ENCODE data around the gene STIM2. TPM values are rescaled to one million over a fixed set of nuclear protein-coding genes. Genes with fewer than 3 reads are reported as not detected.

STIM2 gene
- polyA plus RNA-seq, 3 donors = 8.6 to 16.5 (median 8.8) TPM

DNA sequence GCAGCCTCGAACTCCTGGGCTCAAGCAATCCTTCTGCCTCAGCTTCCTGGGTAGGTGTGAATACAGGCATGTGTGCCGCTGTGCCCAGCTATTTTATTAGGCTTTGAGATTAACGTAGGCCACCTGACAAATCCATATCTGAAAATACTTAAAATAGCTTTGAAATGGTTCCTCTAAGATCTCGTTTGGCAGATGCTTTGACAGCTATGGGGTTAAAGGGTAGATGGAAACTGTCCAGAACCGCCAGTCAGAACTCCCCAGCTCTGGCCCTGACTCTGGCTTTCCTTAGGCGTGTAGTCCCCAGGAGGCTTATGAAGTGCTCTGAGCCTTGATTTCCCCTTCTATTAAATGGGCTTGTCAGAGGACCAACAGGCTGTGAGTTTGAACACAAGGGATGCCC, 32.8 kb upstream of the STIM2 start:
- no peak overlapping the region for H3K4me2 ChIP-seq (replicated peaks; ENCODE audit: extremely low read depth, low read length, poor library complexity, severe bottlenecking)
- no peaks in the 10 kb centered on the region for H4K20me1 ChIP-seq (ENCODE audit: insufficient read depth, low read length)
- peaks cover 10 to 11% of the 10 kb centered on the region in 2 donors for H3K27me3 ChIP-seq (ENCODE audit: control insufficient read depth in 2 of 2, insufficient read depth in 2 of 2, low read length in 2 of 2)
- Mint-ChIP-seq H3K27ac (peak overlapping the region in 1 of 7 donors; percentile 35), H3K4me1 (peaks cover 49% of the 10 kb centered on the region), H3K9me3 (peaks cover under 1 to 14% (median 8%) of the 10 kb centered on the region in 7 donors), H3K27me3 (ENCODE audit: low read depth in 3 of 3) (peaks cover 13 to 18% (median 13%) of the 10 kb centered on the region in 3 donors), H3K36me3 (peaks cover 0 to 7% of the 10 kb centered on the region in 2 donors), H3K4me3 (no peak overlapping the region)
- no peak overlapping the region for H2AFZ ChIP-seq (ENCODE audit: insufficient read depth, low read depth, low read length, poor library complexity, severe bottlenecking)
- H3K36me3 ChIP-seq (replicated peaks in 1 of 2; ENCODE audit: control insufficient read depth in 1 of 2, insufficient read depth in 2 of 2, low read length in 2 of 2) = no peaks in the 10 kb centered on the region
- no peak overlapping the region for H3K27ac ChIP-seq (ENCODE audit: low read depth in 1 of 2, low read length in 2 of 2)
- H3K9me3 ChIP-seq (replicated peaks in 1 of 2; ENCODE audit: control insufficient read depth in 1 of 2, insufficient read depth in 1 of 2, low read length in 2 of 2) = peaks cover 8 to 10% of the 10 kb centered on the region in 2 donors
- 80% methylated on average over 2 of the region's 6 CpGs for WGBS (ENCODE audit: insufficient coverage)
- H3K79me2 ChIP-seq (ENCODE audit: insufficient read depth, low read length) = no peaks in the 10 kb centered on the region
- DNase-seq = no peak
- H3K4me3 ChIP-seq (replicated peaks in 1 of 3; ENCODE audit: low read depth in 2 of 3, low read length in 3 of 3) = no peak overlapping the region
- intact Hi-C loops (cut with micrococcal nuclease) = no loop called here
- peaks cover 32 to 34% of the 10 kb centered on the region in 2 donors for H3K4me1 ChIP-seq (ENCODE audit: control insufficient read depth in 1 of 2, insufficient read depth in 2 of 2, low read length in 2 of 2)
- H3K9ac ChIP-seq (ENCODE audit: insufficient read depth, low read length, poor library complexity, severe bottlenecking) = no peak overlapping the region
- TF ChIP-seq, protein P1, sequence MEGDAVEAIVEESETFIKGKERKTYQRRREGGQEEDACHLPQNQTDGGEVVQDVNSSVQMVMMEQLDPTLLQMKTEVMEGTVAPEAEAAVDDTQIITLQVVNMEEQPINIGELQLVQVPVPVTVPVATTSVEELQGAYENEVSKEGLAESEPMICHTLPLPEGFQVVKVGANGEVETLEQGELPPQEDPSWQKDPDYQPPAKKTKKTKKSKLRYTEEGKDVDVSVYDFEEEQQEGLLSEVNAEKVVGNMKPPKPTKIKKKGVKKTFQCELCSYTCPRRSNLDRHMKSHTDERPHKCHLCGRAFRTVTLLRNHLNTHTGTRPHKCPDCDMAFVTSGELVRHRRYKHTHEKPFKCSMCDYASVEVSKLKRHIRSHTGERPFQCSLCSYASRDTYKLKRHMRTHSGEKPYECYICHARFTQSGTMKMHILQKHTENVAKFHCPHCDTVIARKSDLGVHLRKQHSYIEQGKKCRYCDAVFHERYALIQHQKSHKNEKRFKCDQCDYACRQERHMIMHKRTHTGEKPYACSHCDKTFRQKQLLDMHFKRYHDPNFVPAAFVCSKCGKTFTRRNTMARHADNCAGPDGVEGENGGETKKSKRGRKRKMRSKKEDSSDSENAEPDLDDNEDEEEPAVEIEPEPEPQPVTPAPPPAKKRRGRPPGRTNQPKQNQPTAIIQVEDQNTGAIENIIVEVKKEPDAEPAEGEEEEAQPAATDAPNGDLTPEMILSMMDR (IDR thresholded peaks at IDR 0.05) = no peak

DNA sequence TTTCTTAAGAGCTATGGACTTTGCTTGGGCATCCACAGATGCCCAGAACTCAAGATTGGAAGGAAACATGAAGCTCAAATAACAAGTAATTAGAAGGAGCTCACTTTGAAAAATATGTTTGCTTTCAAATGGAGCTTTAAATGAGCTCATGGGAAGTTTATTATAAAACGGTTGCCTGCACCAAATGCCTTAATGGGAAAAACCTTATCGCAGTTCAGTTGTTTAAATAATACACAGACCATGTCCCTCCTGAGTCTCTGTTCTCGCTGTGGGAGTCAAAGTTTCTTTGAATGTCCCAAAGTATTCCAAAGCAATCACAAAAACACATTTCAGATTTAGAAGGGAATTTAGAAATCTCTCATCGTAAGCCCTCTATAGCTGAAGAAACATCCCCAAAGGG, 31.6 kb upstream of the STIM2 start:
- Histone ChIP-seq H3K27me3 (ENCODE audit: control insufficient read depth in 2 of 2, insufficient read depth in 2 of 2, low read length in 2 of 2) (peaks cover 1 to 3% of the 10 kb centered on the region in 2 donors), H3K9ac (ENCODE audit: insufficient read depth, low read length, poor library complexity, severe bottlenecking) (no peak overlapping the region), H3K4me2 (replicated peaks; ENCODE audit: extremely low read depth, low read length, poor library complexity, severe bottlenecking) (no peak overlapping the region), H3K36me3 (replicated peaks in 1 of 2; ENCODE audit: control insufficient read depth in 1 of 2, insufficient read depth in 2 of 2, low read length in 2 of 2) (no peaks in the 10 kb centered on the region), H3K27ac (ENCODE audit: low read depth in 1 of 2, low read length in 2 of 2) (no peak overlapping the region), H4K20me1 (ENCODE audit: insufficient read depth, low read length) (no peaks in the 10 kb centered on the region), H3K9me3 (replicated peaks in 1 of 2; ENCODE audit: control insufficient read depth in 1 of 2, insufficient read depth in 1 of 2, low read length in 2 of 2) (peaks cover 0 to 4% of the 10 kb centered on the region in 2 donors), H2AFZ (ENCODE audit: insufficient read depth, low read depth, low read length, poor library complexity, severe bottlenecking) (no peak overlapping the region), H3K4me1 (ENCODE audit: control insufficient read depth in 1 of 2, insufficient read depth in 2 of 2, low read length in 2 of 2) (peaks cover 24 to 28% of the 10 kb centered on the region in 2 donors), H3K79me2 (ENCODE audit: insufficient read depth, low read length) (no peaks in the 10 kb centered on the region), H3K4me3 (replicated peaks in 1 of 3; ENCODE audit: low read depth in 2 of 3, low read length in 3 of 3) (no peak overlapping the region)
- Mint-ChIP-seq H3K27ac (no peak overlapping the region), H3K36me3 (peaks cover 0 to 3% of the 10 kb centered on the region in 2 donors), H3K4me3 (no peak overlapping the region), H3K4me1 (peaks cover 39% of the 10 kb centered on the region), H3K9me3 (peaks cover 0 to 6% (median 3%) of the 10 kb centered on the region in 7 donors), H3K27me3 (ENCODE audit: low read depth in 3 of 3) (peaks cover 1 to 8% (median 8%) of the 10 kb centered on the region in 3 donors)
- WGBS (ENCODE audit: insufficient coverage) = 86% methylated on average over 1 of the region's 4 CpGs
- TF ChIP-seq, protein P1 (IDR thresholded peaks at IDR 0.05) = no peak
- DNase-seq = no peak
- intact Hi-C loops (cut with micrococcal nuclease) = no loop called here
